Spleen (tissue), 7 donors: ENCODE data around the gene ATG16L2.

ENCODE experiments used
- POLR2AphosphoS5 ChIP-seq, 3 donors: sonication (generic); formaldehyde crosslinking; IDR thresholded peaks; one replicate each; pipeline ENCODE4 v1.5.1; 2017; ENCODE audit warnings: antibody characterized with exemption in 3 of 3
- TF ChIP-seq, protein P1 (sequence below), 11 experiments: fragments of 200-600 bp in 7 of 11; fragments of 450-650 bp in 4 of 11; sonication (generic) in 4 of 11; IDR thresholded peaks in 8 of 11; conservative IDR thresholded peaks in 3 of 11; 1 replicate in 7 of 11; 2 replicates in 4 of 11; pipeline versions ENCODE4 v1.4.0 to v1.8.0; 2016 to 2021; ENCODE audit warnings: antibody characterized with exemption in 11 of 11, inconsistent platforms in 4 of 11, mild to moderate bottlenecking in 1 of 11
- donor health status: DM: no; HTN: no; CAD: no; lungs with moderate emphysema.
- donor health status: DM: no; HTN: no; CAD: no.
- donor health status: DM: no; HTN: no; CAD: no.

DNA sequence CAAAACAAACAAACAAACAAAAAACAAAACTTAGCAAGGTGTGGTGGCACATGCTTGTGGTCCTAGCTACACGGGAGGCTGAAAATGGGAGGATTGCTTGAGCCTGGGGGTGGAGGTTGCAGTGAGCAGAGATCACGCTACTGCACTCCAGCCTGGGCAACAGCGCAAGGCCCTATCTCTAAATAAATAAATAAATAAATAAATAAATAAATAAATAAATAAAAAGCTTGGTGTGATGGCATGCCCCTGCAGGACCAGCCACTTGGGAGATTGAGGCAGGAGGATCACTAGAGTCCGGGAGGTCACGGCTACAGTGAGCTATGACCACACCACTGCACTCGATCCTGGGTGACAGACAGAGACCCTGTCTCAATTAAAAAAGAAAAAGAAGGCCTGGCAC, 11.4 kb upstream of the ATG16L2 start:
- TF ChIP-seq, protein P1, sequence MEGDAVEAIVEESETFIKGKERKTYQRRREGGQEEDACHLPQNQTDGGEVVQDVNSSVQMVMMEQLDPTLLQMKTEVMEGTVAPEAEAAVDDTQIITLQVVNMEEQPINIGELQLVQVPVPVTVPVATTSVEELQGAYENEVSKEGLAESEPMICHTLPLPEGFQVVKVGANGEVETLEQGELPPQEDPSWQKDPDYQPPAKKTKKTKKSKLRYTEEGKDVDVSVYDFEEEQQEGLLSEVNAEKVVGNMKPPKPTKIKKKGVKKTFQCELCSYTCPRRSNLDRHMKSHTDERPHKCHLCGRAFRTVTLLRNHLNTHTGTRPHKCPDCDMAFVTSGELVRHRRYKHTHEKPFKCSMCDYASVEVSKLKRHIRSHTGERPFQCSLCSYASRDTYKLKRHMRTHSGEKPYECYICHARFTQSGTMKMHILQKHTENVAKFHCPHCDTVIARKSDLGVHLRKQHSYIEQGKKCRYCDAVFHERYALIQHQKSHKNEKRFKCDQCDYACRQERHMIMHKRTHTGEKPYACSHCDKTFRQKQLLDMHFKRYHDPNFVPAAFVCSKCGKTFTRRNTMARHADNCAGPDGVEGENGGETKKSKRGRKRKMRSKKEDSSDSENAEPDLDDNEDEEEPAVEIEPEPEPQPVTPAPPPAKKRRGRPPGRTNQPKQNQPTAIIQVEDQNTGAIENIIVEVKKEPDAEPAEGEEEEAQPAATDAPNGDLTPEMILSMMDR (IDR thresholded peaks at IDR 0.05 in 8 of 11, conservative IDR thresholded peaks at IDR 0.05 in 3 of 11) = no peak
- TF ChIP-seq POLR2AphosphoS5 (IDR thresholded peaks at IDR 0.05) = no peak
